ENCODE measurements around the gene NFIA.

GRCh38 chr1:61341426-61341825 lies 259.1 kb downstream of the NFIA start:
- TF ChIP-seq ZBTB33 (IDR thresholded peaks at IDR 0.05) (no peak), POLR2AphosphoS2 (IDR thresholded peaks at IDR 0.05; ENCODE audit: low read depth, low read length) (no peak), CTCF (IDR thresholded peaks at IDR 0.05 in 2 of 3, conservative IDR thresholded peaks at IDR 0.05 in 1 of 3; ENCODE audit: control insufficient read depth in 2 of 3, extremely low read depth in 1 of 3, insufficient read depth in 1 of 3, low read depth in 3 of 3, low read length in 3 of 3) (no peak), SPI1 (IDR thresholded peaks at IDR 0.05; ENCODE audit: borderline replicate concordance, insufficient read depth, low read depth, low read length) (no peak), GABPA (IDR thresholded peaks at IDR 0.05; ENCODE audit: low read depth) (no peak), EP300 (IDR thresholded peaks at IDR 0.05; ENCODE audit: borderline replicate concordance in 1 of 2, control insufficient read depth in 1 of 2, low read depth in 2 of 2, low read length in 2 of 2) (no peak), POLR2A (IDR thresholded peaks at IDR 0.05; ENCODE audit: low read depth, low read length) (no peak), ZBTB40 (IDR thresholded peaks at IDR 0.05; ENCODE audit: borderline replicate concordance) (no peak), MAX (IDR thresholded peaks at IDR 0.05; ENCODE audit: low read depth, low read length) (no peak), POLR2AphosphoS5 (IDR thresholded peaks at IDR 0.05; ENCODE audit: low read length) (no peak), TARDBP (IDR thresholded peaks at IDR 0.05; ENCODE audit: borderline replicate concordance) (no peak), HDAC6 (IDR thresholded peaks at IDR 0.05; ENCODE audit: unreplicated experiment) (no peak)

All from GM12878 (cell line).